Parathyroid adenoma (tissue), 2 donors: Measurements from ENCODE around the gene KCNB1.

Experiments
- H2AFZ ChIP-seq: fragments of 300-600 bp; sonication (generic); one replicate; pipeline ENCODE4 v1.7.0; 2017; ENCODE audit warnings: antibody characterized with exemption, mild to moderate bottlenecking
- H3K27ac ChIP-seq: fragments of 300-600 bp; sonication (generic); one replicate; pipeline ENCODE4 v1.7.0; 2017
- H3K27me3 ChIP-seq: fragments of 300-600 bp; sonication (generic); one replicate; pipeline ENCODE4 v1.7.0; 2017; ENCODE audit warnings: low read length; ENCODE audit not compliant: control insufficient read depth, insufficient read depth
- H3K36me3 ChIP-seq: fragments of 300-600 bp; sonication (generic); one replicate; pipeline ENCODE4 v1.7.0; 2017; ENCODE audit warnings: low read length; ENCODE audit not compliant: control insufficient read depth, insufficient read depth
- H3K4me1 ChIP-seq: fragments of 300-600 bp; sonication (generic); one replicate; pipeline ENCODE4 v1.7.0; 2017; ENCODE audit warnings: control low read depth
- H3K4me2 ChIP-seq: fragments of 300-600 bp; sonication (generic); one replicate; pipeline ENCODE4 v1.7.0; 2017; ENCODE audit warnings: low read length
- H3K4me3 ChIP-seq: fragments of 300-600 bp; sonication (generic); one replicate; pipeline ENCODE4 v1.7.0; 2017; ENCODE audit warnings: low read depth, low read length
- H3K79me2 ChIP-seq: fragments of 300-600 bp; sonication (generic); one replicate; pipeline ENCODE4 v1.7.0; 2017; ENCODE audit warnings: control low read depth
- H3K9ac ChIP-seq: fragments of 300-600 bp; sonication (generic); one replicate; pipeline ENCODE4 v1.7.0; 2017; ENCODE audit warnings: mild to moderate bottlenecking
- H3K9me3 ChIP-seq: fragments of 300-600 bp; sonication (generic); one replicate; pipeline ENCODE4 v1.7.0; 2017; ENCODE audit warnings: low read length; ENCODE audit not compliant: control insufficient read depth
- TF ChIP-seq, protein P1 (sequence below): fragments of 300-600 bp; sonication (generic); IDR thresholded peaks from one replicate; pipeline ENCODE4 v1.7.0; 2017; ENCODE audit warnings: antibody characterized with exemption, mild to moderate bottlenecking
- donor health status: primary hyperparathyroidism.

Gene KCNB1

GRCh38 chr20:49481116-49481515 is 1.4 kb downstream of the KCNB1 start:
- Histone ChIP-seq H3K9me3 (no peaks in the 10 kb centered on the region), H3K36me3 (no peaks in the 10 kb centered on the region), H3K79me2 (no peaks in the 10 kb centered on the region), H3K27ac (no peak overlapping the region), H3K4me3 (no peak overlapping the region), H3K27me3 (no peaks in the 10 kb centered on the region), H2AFZ (no peak overlapping the region), H3K9ac (no peak overlapping the region), H3K4me1 (no peaks in the 10 kb centered on the region), H3K4me2 (no peak overlapping the region)
- TF ChIP-seq, protein P1, sequence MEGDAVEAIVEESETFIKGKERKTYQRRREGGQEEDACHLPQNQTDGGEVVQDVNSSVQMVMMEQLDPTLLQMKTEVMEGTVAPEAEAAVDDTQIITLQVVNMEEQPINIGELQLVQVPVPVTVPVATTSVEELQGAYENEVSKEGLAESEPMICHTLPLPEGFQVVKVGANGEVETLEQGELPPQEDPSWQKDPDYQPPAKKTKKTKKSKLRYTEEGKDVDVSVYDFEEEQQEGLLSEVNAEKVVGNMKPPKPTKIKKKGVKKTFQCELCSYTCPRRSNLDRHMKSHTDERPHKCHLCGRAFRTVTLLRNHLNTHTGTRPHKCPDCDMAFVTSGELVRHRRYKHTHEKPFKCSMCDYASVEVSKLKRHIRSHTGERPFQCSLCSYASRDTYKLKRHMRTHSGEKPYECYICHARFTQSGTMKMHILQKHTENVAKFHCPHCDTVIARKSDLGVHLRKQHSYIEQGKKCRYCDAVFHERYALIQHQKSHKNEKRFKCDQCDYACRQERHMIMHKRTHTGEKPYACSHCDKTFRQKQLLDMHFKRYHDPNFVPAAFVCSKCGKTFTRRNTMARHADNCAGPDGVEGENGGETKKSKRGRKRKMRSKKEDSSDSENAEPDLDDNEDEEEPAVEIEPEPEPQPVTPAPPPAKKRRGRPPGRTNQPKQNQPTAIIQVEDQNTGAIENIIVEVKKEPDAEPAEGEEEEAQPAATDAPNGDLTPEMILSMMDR, result no peak

DNA sequence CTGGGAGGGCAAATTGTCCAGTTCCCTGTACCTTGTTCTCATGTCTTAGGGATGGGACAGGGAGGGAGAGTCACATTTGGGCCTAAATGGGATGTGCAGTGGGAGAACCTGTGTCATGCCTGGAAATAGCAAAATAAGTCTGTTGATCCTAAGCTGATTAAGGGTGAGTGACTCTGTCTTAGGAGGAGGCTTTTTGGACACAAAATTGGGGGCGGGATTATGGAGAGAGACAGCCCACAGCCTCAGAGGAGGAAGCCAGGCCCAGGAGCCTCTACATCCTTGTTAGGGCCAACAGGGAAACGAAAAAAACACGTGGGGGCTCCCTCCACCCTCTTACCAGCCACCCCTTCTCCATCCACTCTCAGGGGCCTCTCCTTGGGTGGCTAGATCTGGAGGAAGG is 2.2 kb downstream of the KCNB1 start:
- Histone ChIP-seq H3K4me3 (no peak overlapping the region), H3K79me2 (no peaks in the 10 kb centered on the region), H3K27me3 (no peaks in the 10 kb centered on the region), H3K36me3 (no peaks in the 10 kb centered on the region), H3K4me1 (no peaks in the 10 kb centered on the region), H3K27ac (no peak overlapping the region), H3K4me2 (no peak overlapping the region), H3K9me3 (no peaks in the 10 kb centered on the region), H3K9ac (no peak overlapping the region), H2AFZ (no peak overlapping the region)
- TF ChIP-seq, protein P1, result no peak

- Histone ChIP-seq H3K27ac (no peak overlapping the region), H3K4me1 (no peaks in the 10 kb centered on the region), H3K79me2 (no peaks in the 10 kb centered on the region), H3K9ac (no peak overlapping the region), H2AFZ (no peak overlapping the region), H3K27me3 (no peaks in the 10 kb centered on the region), H3K9me3 (no peaks in the 10 kb centered on the region), H3K36me3 (no peaks in the 10 kb centered on the region), H3K4me3 (no peak overlapping the region), H3K4me2 (no peak overlapping the region)
- TF ChIP-seq, protein P1, result no peak
Observed at GRCh38 chr20:49479785-49480184, 2.7 kb downstream of the KCNB1 start.

DNA sequence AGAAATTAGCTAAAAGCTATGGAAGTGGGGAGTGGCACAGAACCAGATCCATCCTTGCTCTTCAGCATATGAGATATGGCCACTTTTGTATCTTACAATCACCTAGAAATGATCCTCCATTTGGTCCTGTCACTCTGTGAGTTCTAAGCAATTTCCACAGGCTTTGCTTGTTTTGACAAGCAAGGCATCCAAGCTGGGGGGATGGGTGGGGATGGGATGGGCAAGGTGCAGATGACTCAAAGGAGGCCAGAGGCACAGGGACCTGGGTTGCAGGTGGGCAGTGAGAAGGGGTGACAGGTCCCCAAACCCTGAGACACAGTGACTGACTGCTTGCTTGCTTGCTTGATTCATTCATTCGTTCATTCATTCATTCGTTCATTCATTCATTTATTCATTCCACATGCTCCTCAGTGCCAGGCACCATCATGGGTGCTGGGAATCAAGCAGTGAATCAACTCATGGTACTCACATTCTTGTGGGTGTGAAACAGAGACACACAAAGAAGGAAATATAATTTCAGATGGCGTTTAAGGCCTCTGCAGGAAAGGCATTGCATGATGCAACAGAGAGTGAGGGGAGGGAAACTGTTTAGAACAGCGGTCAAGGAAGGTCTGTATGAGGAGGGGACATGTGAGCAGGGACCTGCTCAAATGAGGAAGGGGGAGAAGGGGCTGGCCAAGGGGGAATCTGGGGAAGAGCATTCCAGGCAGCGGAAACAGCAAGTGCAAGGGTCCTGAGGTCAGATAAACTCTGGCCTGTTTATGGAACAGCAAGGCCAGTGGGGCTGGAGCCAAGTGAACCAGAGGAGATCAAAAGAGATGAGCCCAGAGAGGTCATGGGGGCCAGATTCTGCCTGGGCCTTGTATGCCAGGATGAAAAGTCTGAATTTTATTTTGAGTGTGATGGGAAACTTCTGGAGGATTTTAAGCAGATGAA is 3.4 kb downstream of the KCNB1 start:
- no peaks in the 10 kb centered on the region for H3K27me3 ChIP-seq
- H3K4me1 ChIP-seq, result no peaks in the 10 kb centered on the region
- no peak overlapping the region for H3K4me2 ChIP-seq
- no peaks in the 10 kb centered on the region for H3K79me2 ChIP-seq
- H3K9ac ChIP-seq, result no peak overlapping the region
- no peak overlapping the region for H3K4me3 ChIP-seq
- H3K27ac ChIP-seq, result no peak overlapping the region
- TF ChIP-seq, protein P1, result no peak
- no peaks in the 10 kb centered on the region for H3K9me3 ChIP-seq
- no peak overlapping the region for H2AFZ ChIP-seq
- H3K36me3 ChIP-seq, result no peaks in the 10 kb centered on the region

DNA sequence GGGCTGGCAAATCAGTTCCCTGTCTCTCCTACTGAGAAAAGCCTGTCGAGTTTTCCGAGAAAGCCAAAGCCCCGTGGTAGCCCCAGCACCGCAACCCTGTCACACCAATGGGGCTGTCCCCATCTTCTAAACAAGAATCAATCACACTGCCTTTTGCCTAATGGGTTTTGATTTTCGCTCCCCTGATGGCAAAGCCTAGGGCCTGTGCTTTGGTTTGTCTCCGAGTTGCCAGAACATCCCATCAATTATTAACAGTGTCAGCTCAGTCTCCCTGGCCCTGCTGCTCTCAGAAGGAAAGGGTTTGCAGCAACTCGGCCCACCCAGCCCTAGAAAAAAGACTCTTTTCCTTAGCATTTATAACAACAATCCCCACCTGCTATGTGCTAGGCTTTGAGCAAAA is 4.2 kb downstream of the KCNB1 start:
- Histone ChIP-seq H3K4me2 (no peak overlapping the region), H3K4me3 (no peak overlapping the region), H3K9me3 (no peaks in the 10 kb centered on the region), H3K36me3 (no peaks in the 10 kb centered on the region), H3K27ac (no peak overlapping the region), H3K4me1 (no peaks in the 10 kb centered on the region), H3K79me2 (no peaks in the 10 kb centered on the region), H3K9ac (no peak overlapping the region), H3K27me3 (no peaks in the 10 kb centered on the region), H2AFZ (no peak overlapping the region)
- TF ChIP-seq, protein P1, result no peak
